SU-DHL-6 (cell line): ENCODE results near the gene FAT1.

Experiments
- CTCF ChIP-seq: fragments of 200-600 bp; sonication (generic); IDR thresholded peaks from one replicate; pipeline ENCODE4 v1.5.1; 2017; ENCODE audit warnings: antibody characterized with exemption, mild to moderate bottlenecking, low read length, moderate library complexity; ENCODE audit not compliant: insufficient read depth, poor library complexity, severe bottlenecking
- EZH2phosphoT487 ChIP-seq: fragments of 200-600 bp; sonication (generic), shearing (Covaris generic); conservative IDR thresholded peaks from 2 replicates; pipeline ENCODE4 v1.6.1; 2018; ENCODE audit warnings: mild to moderate bottlenecking, antibody characterized with exemption, low read length, moderate library complexity, mixed read lengths

DNA sequence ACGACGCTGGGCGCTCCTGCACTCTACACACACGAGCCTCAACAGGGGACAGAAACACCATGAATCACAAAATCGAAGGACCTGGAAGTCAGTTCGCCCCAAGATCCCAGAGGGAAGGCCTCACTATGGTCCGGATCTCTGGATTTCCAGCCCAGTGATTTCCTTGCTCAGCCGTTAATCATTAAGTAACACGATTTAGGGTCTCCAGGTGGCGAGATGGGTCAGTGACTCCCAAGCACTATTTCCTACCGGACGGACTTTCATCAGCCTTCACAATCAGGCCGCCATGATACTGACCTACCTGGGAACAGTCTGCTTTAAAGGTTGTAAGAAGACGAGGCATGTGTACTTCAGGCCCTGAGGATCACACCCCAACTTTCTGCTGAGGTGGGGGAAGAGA is 63.7 kb downstream of the FAT1 start:
- TF ChIP-seq CTCF (no peak), EZH2phosphoT487 (no peak)
